CD14-positive monocyte (primary cell): Measurements from ENCODE around the gene CROCC2. TPM values are rescaled to one million over a fixed set of nuclear protein-coding genes. Genes with fewer than 3 reads are reported as not detected.

Experiments
- DNase-seq, 3 donors: peaks; one replicate each; pipeline ENCODE4 v3.0.0-alpha.2; 2011 to 2022
- H2AFZ ChIP-seq: 2 replicates; pipeline ENCODE4 v1.6.0; 2012; ENCODE audit warnings: mild to moderate bottlenecking, low read depth, low read length, inconsistent platforms; ENCODE audit not compliant: insufficient read depth, poor library complexity, severe bottlenecking
- H3K27ac ChIP-seq, 2 donors: 1 replicate in 1 of 2; 2 replicates in 1 of 2; pipeline ENCODE4 v1.5.1; 2012 to 2013; ENCODE audit warnings: low read length in 2 of 2, control low read depth in 1 of 2, inconsistent platforms in 1 of 2, low read depth in 1 of 2, mild to moderate bottlenecking in 1 of 2
- H3K27me3 ChIP-seq, 2 donors: one replicate each; pipeline versions ENCODE4 v1.6.0 to v1.6.1; 2011 to 2013; ENCODE audit warnings: low read length in 2 of 2; ENCODE audit not compliant: control insufficient read depth in 2 of 2, insufficient read depth in 2 of 2
- H3K36me3 ChIP-seq, 2 donors: replicated peaks in 1 of 2; 1 replicate in 1 of 2; 2 replicates in 1 of 2; pipeline versions ENCODE4 v1.5.1 to v1.6.1; 2012 to 2013; ENCODE audit warnings: low read length in 2 of 2, control low read depth in 1 of 2, inconsistent platforms in 1 of 2, mild to moderate bottlenecking in 1 of 2; ENCODE audit not compliant: insufficient read depth in 2 of 2, control insufficient read depth in 1 of 2
- H3K4me1 ChIP-seq, 2 donors: 1 replicate in 1 of 2; 2 replicates in 1 of 2; pipeline versions ENCODE4 v1.5.1 to v1.6.1; 2012 to 2013; ENCODE audit warnings: low read length in 2 of 2, control low read depth in 1 of 2, inconsistent platforms in 1 of 2, mild to moderate bottlenecking in 1 of 2, moderate library complexity in 1 of 2; ENCODE audit not compliant: insufficient read depth in 2 of 2, control insufficient read depth in 1 of 2
- H3K4me2 ChIP-seq: replicated peaks from 2 replicates; pipeline ENCODE3; 2012; ENCODE audit warnings: low read length, moderate library complexity, mild to moderate bottlenecking; ENCODE audit not compliant: poor library complexity, severe bottlenecking; ENCODE audit errors: extremely low read depth
- H3K4me3 ChIP-seq, 3 experiments: fragments of 200-600 bp in 1 of 3; sonication (generic) in 1 of 3; replicated peaks in 1 of 3; 1 replicate in 2 of 3; 2 replicates in 1 of 3; pipeline ENCODE4 v1.5.1; 2011 to 2013; ENCODE audit warnings: low read length in 3 of 3, mild to moderate bottlenecking in 3 of 3, control low read depth in 2 of 3, low read depth in 2 of 3, inconsistent platforms in 1 of 3, moderate library complexity in 1 of 3
- H3K79me2 ChIP-seq: 2 replicates; pipeline ENCODE4 v1.6.0; 2012; ENCODE audit warnings: mild to moderate bottlenecking, control low read depth, inconsistent platforms, low read length, moderate library complexity; ENCODE audit not compliant: insufficient read depth
- H3K9ac ChIP-seq: 2 replicates; pipeline ENCODE4 v1.6.0; 2017; ENCODE audit warnings: low read length, mild to moderate bottlenecking; ENCODE audit not compliant: insufficient read depth, poor library complexity, severe bottlenecking
- H3K9me3 ChIP-seq, 2 donors: replicated peaks in 1 of 2; 1 replicate in 1 of 2; 2 replicates in 1 of 2; pipeline versions ENCODE4 v1.5.1 to v1.6.1; 2012 to 2013; ENCODE audit warnings: low read length in 2 of 2, control low read depth in 1 of 2; ENCODE audit not compliant: control insufficient read depth in 1 of 2, insufficient read depth in 1 of 2
- H4K20me1 ChIP-seq: 2 replicates; pipeline ENCODE4 v1.6.0; 2012; ENCODE audit warnings: mild to moderate bottlenecking, low read length, control low read depth, moderate library complexity; ENCODE audit not compliant: insufficient read depth
- H3K27ac Mint-ChIP-seq, 7 donors: one replicate each; pipeline ENCODE4 v1.8.0; 2020; ENCODE audit warnings: mild to moderate bottlenecking in 7 of 7, mixed read lengths in 7 of 7, moderate library complexity in 6 of 7, inconsistent platforms in 2 of 7
- H3K27me3 Mint-ChIP-seq, 3 donors: one replicate each; pipeline ENCODE4 v1.8.0; 2021 to 2022; ENCODE audit warnings: low read depth in 3 of 3, mild to moderate bottlenecking in 3 of 3, mixed read lengths in 3 of 3, moderate library complexity in 3 of 3, inconsistent platforms in 1 of 3
- H3K36me3 Mint-ChIP-seq, 2 donors: one replicate each; pipeline ENCODE4 v1.8.0; 2020; ENCODE audit warnings: mixed read lengths in 2 of 2, inconsistent platforms in 1 of 2, mild to moderate bottlenecking in 1 of 2
- H3K4me1 Mint-ChIP-seq: one replicate; pipeline ENCODE4 v1.8.0; 2020; ENCODE audit warnings: mild to moderate bottlenecking, mixed read lengths
- H3K4me3 Mint-ChIP-seq, 2 donors: one replicate each; pipeline ENCODE4 v1.8.0; 2020; ENCODE audit warnings: mild to moderate bottlenecking in 2 of 2, mixed read lengths in 2 of 2, moderate library complexity in 1 of 2
- H3K9me3 Mint-ChIP-seq, 7 donors: one replicate each; pipeline ENCODE4 v1.8.0; 2020 to 2022; ENCODE audit warnings: mixed read lengths in 7 of 7, mild to moderate bottlenecking in 6 of 7, moderate library complexity in 6 of 7, inconsistent platforms in 2 of 7
- WGBS: methylation state at CpG from one replicate; pipeline ENCODE4 v1.1.5; 2013; ENCODE audit warnings: missing lambda C conversion rate; ENCODE audit not compliant: insufficient coverage; 5-methylcytosine and 5-hydroxymethylcytosine counted together
- intact Hi-C, 2 donors: fragments of 100-400 bp; cut with micrococcal nuclease; formaldehyde crosslinking; loops; one replicate each; pipeline versions ENCODE4 v1.15.0 to v1.15.1; 2023
- polyA plus RNA-seq, 3 donors: library from polyadenylated mRNA; depleted of rRNA in 1 of 3; unstranded in 2 of 3; stranded (reverse) in 1 of 3; fragments of 300-500 nt in 2 of 3; fragments of >200 nt in 1 of 3; fragmentation: Illumina TruSeq in 2 of 3; gene quantifications; 1 replicate in 2 of 3; 2 replicates in 1 of 3; pipeline ENCODE4 v1.2.3, GENCODE V29; 2012 to 2021
- TF ChIP-seq, protein P1 (sequence below): fragments of 200-600 bp; IDR thresholded peaks from one replicate; pipeline ENCODE4 v1.8.0; 2022; ENCODE audit warnings: antibody characterized with exemption, mild to moderate bottlenecking

Gene CROCC2
- polyA plus RNA-seq, 3 donors, result 0.15 TPM; not detected in 2

DNA sequence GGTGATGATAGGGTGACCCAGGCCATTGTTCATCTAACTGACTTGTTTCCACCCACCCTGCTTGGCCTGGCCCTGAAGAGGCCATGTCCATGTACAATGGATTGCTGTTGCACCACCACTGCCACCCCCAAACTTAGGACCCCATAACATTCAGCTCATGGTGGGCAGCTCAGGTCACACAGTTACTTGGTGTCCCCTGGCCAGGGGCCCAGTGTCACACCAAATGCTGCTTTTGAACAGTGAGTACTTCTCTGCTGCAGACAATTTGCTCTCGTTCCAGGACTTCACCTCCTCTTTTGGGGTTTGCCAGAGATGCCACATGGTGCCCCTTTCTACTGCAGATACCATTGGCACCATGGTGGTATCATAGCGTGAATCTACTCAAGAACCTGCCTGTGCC, 21.9 kb upstream of the CROCC2 start:
- Histone ChIP-seq H3K27me3 (no peaks in the 10 kb centered on the region), H3K9me3 (peaks cover 0 to 5% of the 10 kb centered on the region in 2 donors), H3K4me3 (no peak overlapping the region), H3K27ac (no peak overlapping the region), H3K4me1 (peaks cover 8 to 12% of the 10 kb centered on the region in 2 donors), H3K4me2 (no peak overlapping the region), H2AFZ (no peak overlapping the region), H4K20me1 (no peaks in the 10 kb centered on the region), H3K36me3 (no peaks in the 10 kb centered on the region), H3K9ac (no peak overlapping the region), H3K79me2 (no peaks in the 10 kb centered on the region)
- no peaks in the 10 kb centered on the region for H3K36me3 Mint-ChIP-seq
- TF ChIP-seq, protein P1, sequence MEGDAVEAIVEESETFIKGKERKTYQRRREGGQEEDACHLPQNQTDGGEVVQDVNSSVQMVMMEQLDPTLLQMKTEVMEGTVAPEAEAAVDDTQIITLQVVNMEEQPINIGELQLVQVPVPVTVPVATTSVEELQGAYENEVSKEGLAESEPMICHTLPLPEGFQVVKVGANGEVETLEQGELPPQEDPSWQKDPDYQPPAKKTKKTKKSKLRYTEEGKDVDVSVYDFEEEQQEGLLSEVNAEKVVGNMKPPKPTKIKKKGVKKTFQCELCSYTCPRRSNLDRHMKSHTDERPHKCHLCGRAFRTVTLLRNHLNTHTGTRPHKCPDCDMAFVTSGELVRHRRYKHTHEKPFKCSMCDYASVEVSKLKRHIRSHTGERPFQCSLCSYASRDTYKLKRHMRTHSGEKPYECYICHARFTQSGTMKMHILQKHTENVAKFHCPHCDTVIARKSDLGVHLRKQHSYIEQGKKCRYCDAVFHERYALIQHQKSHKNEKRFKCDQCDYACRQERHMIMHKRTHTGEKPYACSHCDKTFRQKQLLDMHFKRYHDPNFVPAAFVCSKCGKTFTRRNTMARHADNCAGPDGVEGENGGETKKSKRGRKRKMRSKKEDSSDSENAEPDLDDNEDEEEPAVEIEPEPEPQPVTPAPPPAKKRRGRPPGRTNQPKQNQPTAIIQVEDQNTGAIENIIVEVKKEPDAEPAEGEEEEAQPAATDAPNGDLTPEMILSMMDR, result no peak
- no peak overlapping the region for H3K27ac Mint-ChIP-seq
- peaks cover 0 to 2% (median 0%) of the 10 kb centered on the region in 3 donors for H3K27me3 Mint-ChIP-seq
- intact Hi-C loops, result no loop called here
- H3K4me1 Mint-ChIP-seq, result peaks cover 12% of the 10 kb centered on the region
- 96% methylated on average over 2 of the region's 2 CpGs for WGBS
- H3K4me3 Mint-ChIP-seq, result no peak overlapping the region
- peaks cover 0 to 9% (median 2%) of the 10 kb centered on the region in 7 donors for H3K9me3 Mint-ChIP-seq
- no peak for DNase-seq

DNA sequence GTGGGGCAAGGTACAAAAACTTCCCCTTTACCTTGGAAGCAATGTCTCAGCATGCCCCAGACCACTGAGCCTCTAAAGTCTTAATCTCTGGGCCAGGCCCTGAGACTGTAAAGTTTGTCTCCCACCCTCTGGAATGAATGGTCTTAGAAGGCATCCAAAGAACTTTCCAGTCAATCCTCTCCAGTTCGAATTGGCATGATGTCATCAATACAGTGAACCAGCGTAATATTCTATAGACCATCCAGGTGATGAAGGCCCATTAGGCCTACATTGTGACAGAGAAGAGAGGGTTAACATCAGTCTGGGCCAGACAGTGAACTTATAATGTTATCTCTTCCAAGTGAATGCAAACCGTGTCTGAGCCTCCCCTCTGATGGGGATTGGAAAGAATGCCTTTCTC, 21.4 kb upstream of the CROCC2 start:
- Mint-ChIP-seq H3K4me1 (peaks cover 12% of the 10 kb centered on the region), H3K27me3 (peaks cover 0 to 2% (median 0%) of the 10 kb centered on the region in 3 donors), H3K27ac (no peak overlapping the region), H3K4me3 (no peak overlapping the region), H3K36me3 (no peaks in the 10 kb centered on the region), H3K9me3 (peaks cover 0 to 9% (median 2%) of the 10 kb centered on the region in 7 donors)
- H3K27me3 ChIP-seq, result no peaks in the 10 kb centered on the region
- no peak overlapping the region for H3K9ac ChIP-seq
- H3K79me2 ChIP-seq, result no peaks in the 10 kb centered on the region
- intact Hi-C loops, result no loop called here
- H3K36me3 ChIP-seq, result no peaks in the 10 kb centered on the region
- 100% methylated on average over 2 of the region's 3 CpGs for WGBS
- H3K4me3 ChIP-seq, result no peak overlapping the region
- H4K20me1 ChIP-seq, result no peaks in the 10 kb centered on the region
- no peak overlapping the region for H3K4me2 ChIP-seq
- H2AFZ ChIP-seq, result no peak overlapping the region
- TF ChIP-seq, protein P1, result no peak
- no peak for DNase-seq
- peaks cover 0 to 5% of the 10 kb centered on the region in 2 donors for H3K9me3 ChIP-seq
- no peak overlapping the region for H3K27ac ChIP-seq
- H3K4me1 ChIP-seq, result peaks cover 8 to 12% of the 10 kb centered on the region in 2 donors
